ENCODE data around the gene HIP1.

HIP1 gene

DNA sequence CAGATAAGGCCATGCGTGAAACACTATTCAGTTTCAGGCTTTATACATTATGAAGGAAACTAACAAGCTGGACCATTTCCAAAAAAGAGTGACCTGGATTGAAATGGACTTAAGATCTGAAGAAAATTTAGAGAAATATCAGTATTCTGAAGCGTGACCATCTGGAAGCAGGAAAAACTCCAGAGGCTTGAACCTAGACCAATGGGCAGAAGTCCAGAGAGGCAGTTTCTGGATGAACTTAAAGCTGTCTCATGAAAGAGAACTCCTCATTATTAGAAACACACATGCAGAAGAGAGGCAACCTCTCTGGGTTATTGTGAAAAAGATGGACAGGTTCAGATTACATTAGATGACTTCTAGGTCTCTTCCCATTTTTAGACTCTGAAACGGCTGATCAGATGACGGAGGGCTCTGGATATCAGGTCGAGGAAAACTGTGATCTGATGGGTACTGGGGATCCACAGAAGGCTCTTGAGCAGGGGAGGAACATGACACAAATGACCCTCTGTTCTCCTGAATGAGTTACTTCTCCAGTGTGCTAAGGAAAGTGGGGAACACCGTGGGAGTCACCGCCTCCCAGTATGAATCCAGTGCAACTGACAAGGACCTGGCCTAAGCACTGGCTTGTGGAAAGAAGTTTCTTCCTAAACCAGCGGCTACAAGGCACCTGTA lies 130.2 kb downstream of the HIP1 start:
- TF ChIP-seq TEAD4 (IDR thresholded peaks at IDR 0.05): no peak
- TF ChIP-seq, protein P1, sequence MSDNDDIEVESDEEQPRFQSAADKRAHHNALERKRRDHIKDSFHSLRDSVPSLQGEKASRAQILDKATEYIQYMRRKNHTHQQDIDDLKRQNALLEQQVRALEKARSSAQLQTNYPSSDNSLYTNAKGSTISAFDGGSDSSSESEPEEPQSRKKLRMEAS (IDR thresholded peaks at IDR 0.05): no peak
- no peak for TF ChIP-seq YY1 (IDR thresholded peaks at IDR 0.05; ENCODE audit: low read depth)
- TF ChIP-seq NFIC (IDR thresholded peaks at IDR 0.05): no peak
- no peak for TF ChIP-seq EP300 (IDR thresholded peaks at IDR 0.05; ENCODE audit: borderline replicate concordance)
- TF ChIP-seq TCF12 (IDR thresholded peaks at IDR 0.05; ENCODE audit: low read depth): no peak
- TF ChIP-seq, protein P2, sequence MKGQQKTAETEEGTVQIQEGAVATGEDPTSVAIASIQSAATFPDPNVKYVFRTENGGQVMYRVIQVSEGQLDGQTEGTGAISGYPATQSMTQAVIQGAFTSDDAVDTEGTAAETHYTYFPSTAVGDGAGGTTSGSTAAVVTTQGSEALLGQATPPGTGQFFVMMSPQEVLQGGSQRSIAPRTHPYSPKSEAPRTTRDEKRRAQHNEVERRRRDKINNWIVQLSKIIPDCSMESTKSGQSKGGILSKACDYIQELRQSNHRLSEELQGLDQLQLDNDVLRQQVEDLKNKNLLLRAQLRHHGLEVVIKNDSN (IDR thresholded peaks at IDR 0.05): no peak
- TF ChIP-seq ZBTB7A (IDR thresholded peaks at IDR 0.05; ENCODE audit: low read depth): no peak
- no peak for TF ChIP-seq EGR1 (IDR thresholded peaks at IDR 0.05)
- TF ChIP-seq TAF1 (IDR thresholded peaks at IDR 0.05; ENCODE audit: low read depth): no peak
- TF ChIP-seq CREB1 (IDR thresholded peaks at IDR 0.05; ENCODE audit: low read depth): no peak
- no peak for TF ChIP-seq CEBPB (IDR thresholded peaks at IDR 0.05)
- TF ChIP-seq, protein P3, sequence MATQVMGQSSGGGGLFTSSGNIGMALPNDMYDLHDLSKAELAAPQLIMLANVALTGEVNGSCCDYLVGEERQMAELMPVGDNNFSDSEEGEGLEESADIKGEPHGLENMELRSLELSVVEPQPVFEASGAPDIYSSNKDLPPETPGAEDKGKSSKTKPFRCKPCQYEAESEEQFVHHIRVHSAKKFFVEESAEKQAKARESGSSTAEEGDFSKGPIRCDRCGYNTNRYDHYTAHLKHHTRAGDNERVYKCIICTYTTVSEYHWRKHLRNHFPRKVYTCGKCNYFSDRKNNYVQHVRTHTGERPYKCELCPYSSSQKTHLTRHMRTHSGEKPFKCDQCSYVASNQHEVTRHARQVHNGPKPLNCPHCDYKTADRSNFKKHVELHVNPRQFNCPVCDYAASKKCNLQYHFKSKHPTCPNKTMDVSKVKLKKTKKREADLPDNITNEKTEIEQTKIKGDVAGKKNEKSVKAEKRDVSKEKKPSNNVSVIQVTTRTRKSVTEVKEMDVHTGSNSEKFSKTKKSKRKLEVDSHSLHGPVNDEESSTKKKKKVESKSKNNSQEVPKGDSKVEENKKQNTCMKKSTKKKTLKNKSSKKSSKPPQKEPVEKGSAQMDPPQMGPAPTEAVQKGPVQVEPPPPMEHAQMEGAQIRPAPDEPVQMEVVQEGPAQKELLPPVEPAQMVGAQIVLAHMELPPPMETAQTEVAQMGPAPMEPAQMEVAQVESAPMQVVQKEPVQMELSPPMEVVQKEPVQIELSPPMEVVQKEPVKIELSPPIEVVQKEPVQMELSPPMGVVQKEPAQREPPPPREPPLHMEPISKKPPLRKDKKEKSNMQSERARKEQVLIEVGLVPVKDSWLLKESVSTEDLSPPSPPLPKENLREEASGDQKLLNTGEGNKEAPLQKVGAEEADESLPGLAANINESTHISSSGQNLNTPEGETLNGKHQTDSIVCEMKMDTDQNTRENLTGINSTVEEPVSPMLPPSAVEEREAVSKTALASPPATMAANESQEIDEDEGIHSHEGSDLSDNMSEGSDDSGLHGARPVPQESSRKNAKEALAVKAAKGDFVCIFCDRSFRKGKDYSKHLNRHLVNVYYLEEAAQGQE (IDR thresholded peaks at IDR 0.05; ENCODE audit: low read depth): no peak

DNA sequence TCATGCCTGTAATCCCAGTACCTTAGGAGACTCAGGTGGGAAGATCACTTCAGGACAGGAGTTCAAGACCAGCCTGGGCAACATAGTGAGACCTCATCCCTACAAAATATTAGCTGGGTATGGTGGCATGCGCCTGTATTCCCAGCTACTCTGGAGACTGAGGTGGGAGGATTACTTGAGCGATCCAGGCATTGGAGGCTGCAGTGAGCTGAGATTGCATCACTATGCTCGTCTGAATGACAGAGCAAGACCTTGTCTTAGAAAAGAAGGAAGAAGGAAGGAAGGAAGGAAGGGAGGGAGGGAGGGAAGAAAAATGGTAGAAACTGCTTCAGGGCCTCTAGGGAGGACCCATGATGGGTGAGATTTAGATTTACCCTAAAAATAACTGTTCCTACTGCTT lies 134.3 kb downstream of the HIP1 start:
- TF ChIP-seq EP300 (IDR thresholded peaks at IDR 0.05; ENCODE audit: borderline replicate concordance): no peak
- TF ChIP-seq, protein P1 (IDR thresholded peaks at IDR 0.05): no peak
- no peak for TF ChIP-seq TCF12 (IDR thresholded peaks at IDR 0.05; ENCODE audit: low read depth)
- TF ChIP-seq CEBPB (IDR thresholded peaks at IDR 0.05): no peak
- no peak for TF ChIP-seq TAF1 (IDR thresholded peaks at IDR 0.05; ENCODE audit: low read depth)
- TF ChIP-seq CREB1 (IDR thresholded peaks at IDR 0.05; ENCODE audit: low read depth): no peak
- TF ChIP-seq ZBTB7A (IDR thresholded peaks at IDR 0.05; ENCODE audit: low read depth): no peak
- TF ChIP-seq TEAD4 (IDR thresholded peaks at IDR 0.05): no peak
- TF ChIP-seq, protein P2 (IDR thresholded peaks at IDR 0.05): no peak
- TF ChIP-seq EGR1 (IDR thresholded peaks at IDR 0.05): no peak

GRCh38 chr7:75601539-75601938 lies 137.2 kb downstream of the HIP1 start:
- TF ChIP-seq TCF12 (IDR thresholded peaks at IDR 0.05; ENCODE audit: low read depth): no peak
- TF ChIP-seq TAF1 (IDR thresholded peaks at IDR 0.05; ENCODE audit: low read depth): no peak
- TF ChIP-seq, protein P1 (IDR thresholded peaks at IDR 0.05): no peak
- TF ChIP-seq, protein P2 (IDR thresholded peaks at IDR 0.05): no peak
- no peak for TF ChIP-seq CEBPB (IDR thresholded peaks at IDR 0.05)
- no peak for TF ChIP-seq EGR1 (IDR thresholded peaks at IDR 0.05)
- TF ChIP-seq YY1 (IDR thresholded peaks at IDR 0.05; ENCODE audit: low read depth): no peak
- no peak for TF ChIP-seq TEAD4 (IDR thresholded peaks at IDR 0.05)
- TF ChIP-seq EP300 (IDR thresholded peaks at IDR 0.05; ENCODE audit: borderline replicate concordance): no peak
- no peak for TF ChIP-seq FOXM1 (IDR thresholded peaks at IDR 0.05; ENCODE audit: borderline replicate concordance, low read depth)
- TF ChIP-seq ZBTB7A (IDR thresholded peaks at IDR 0.05; ENCODE audit: low read depth): no peak
- TF ChIP-seq, protein P3 (IDR thresholded peaks at IDR 0.05; ENCODE audit: low read depth): no peak
- TF ChIP-seq CREB1 (IDR thresholded peaks at IDR 0.05; ENCODE audit: low read depth): no peak
- no peak for TF ChIP-seq RAD21 (IDR thresholded peaks at IDR 0.05; ENCODE audit: low read depth)

DNA sequence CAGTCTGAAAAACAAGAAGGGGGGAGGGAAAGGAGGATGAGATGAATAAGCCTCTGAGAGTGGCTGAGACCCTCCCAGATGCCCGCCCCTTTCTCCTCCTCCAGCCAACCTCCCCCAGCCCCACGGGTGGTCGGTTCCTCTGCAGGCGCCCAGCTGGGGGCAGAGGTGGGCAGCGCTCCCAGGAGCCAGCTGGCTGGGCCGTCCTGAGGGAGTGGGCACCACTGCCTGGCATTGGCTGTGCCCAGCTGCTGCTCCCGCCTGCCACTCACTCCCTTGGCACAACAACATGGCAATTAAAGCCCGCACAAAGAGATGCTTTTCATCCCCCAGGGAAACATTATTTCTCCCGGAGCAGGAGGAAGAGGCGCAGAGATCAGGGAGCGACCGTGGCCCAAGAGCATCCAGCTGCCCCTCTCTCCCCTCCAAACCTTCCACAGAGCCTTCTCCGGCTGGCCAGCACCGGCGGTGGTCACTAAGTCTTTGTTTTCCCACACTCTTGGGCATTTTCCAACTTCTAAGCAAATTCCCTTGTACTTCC lies 139.4 kb downstream of the HIP1 start:
- no peak for TF ChIP-seq CREB1 (IDR thresholded peaks at IDR 0.05; ENCODE audit: low read depth)
- no peak for TF ChIP-seq EP300 (IDR thresholded peaks at IDR 0.05; ENCODE audit: borderline replicate concordance)
- no peak for TF ChIP-seq TAF1 (IDR thresholded peaks at IDR 0.05; ENCODE audit: low read depth)
- TF ChIP-seq YY1 (IDR thresholded peaks at IDR 0.05; ENCODE audit: low read depth): no peak
- TF ChIP-seq, protein P2 (IDR thresholded peaks at IDR 0.05): no peak
- no peak for TF ChIP-seq FOXM1 (IDR thresholded peaks at IDR 0.05; ENCODE audit: borderline replicate concordance, low read depth)
- TF ChIP-seq RAD21 (IDR thresholded peaks at IDR 0.05; ENCODE audit: low read depth): no peak
- TF ChIP-seq, protein P1 (IDR thresholded peaks at IDR 0.05): no peak
- TF ChIP-seq, protein P3 (IDR thresholded peaks at IDR 0.05; ENCODE audit: low read depth): no peak
- no peak for TF ChIP-seq CEBPB (IDR thresholded peaks at IDR 0.05)
- TF ChIP-seq TCF12 (IDR thresholded peaks at IDR 0.05; ENCODE audit: low read depth): no peak
- no peak for TF ChIP-seq NFIC (IDR thresholded peaks at IDR 0.05)
- no peak for TF ChIP-seq EGR1 (IDR thresholded peaks at IDR 0.05)
- TF ChIP-seq ZBTB7A (IDR thresholded peaks at IDR 0.05; ENCODE audit: low read depth): no peak
- no peak for TF ChIP-seq TEAD4 (IDR thresholded peaks at IDR 0.05)

Measured in Ishikawa (cell line).